ENCODE results near the gene PITPNM1. TPM values are rescaled to one million over a fixed set of nuclear protein-coding genes. Genes with fewer than 3 reads are reported as not detected.
"Not testable (repeated sequence)": the region's sequence is repeated elsewhere in the genome, so short reads cannot be mapped to it uniquely, and the experiment has no call there.

Gene PITPNM1
- total RNA-seq, 1 donor from 2014 or later: 34.0 TPM

DNA sequence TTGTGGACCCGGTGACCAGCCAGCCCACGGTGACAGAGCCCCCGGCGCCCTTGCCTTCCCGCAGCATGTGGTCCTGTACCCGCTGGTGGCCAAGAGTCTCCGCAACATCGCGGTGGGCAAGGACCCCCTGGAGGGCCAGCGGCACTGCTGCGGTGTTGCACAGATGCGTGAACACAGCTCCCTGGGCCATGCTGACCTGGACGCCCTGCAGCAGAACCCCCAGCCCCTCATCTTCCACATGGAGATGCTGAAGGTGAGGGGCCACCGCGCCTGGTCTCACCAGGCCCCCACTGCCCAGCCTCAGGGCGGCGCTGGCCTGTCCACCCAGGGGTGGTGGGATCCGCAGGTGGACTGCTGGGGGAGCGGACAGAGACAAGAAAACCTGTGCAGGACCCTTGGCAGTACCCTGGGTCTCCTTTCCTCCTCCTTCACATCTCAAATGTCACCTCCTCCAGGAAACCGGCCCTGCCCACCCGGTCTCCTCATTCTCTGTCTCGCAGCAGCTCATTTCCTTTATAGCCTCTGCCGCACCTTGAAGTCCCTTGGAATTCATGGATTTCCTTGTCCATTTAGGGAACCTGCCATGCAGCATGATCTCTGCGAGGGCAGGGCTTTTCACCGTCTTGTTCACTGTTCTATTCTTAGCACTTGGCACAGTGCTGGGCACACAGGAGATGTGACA, 15.8 kb downstream of the PITPNM1 start:
- DNase-seq: no peak

- no peak for DNase-seq
These were observed 18.5 kb downstream of the PITPNM1 start for GRCh38 chr11:67486481-67487195.

DNA sequence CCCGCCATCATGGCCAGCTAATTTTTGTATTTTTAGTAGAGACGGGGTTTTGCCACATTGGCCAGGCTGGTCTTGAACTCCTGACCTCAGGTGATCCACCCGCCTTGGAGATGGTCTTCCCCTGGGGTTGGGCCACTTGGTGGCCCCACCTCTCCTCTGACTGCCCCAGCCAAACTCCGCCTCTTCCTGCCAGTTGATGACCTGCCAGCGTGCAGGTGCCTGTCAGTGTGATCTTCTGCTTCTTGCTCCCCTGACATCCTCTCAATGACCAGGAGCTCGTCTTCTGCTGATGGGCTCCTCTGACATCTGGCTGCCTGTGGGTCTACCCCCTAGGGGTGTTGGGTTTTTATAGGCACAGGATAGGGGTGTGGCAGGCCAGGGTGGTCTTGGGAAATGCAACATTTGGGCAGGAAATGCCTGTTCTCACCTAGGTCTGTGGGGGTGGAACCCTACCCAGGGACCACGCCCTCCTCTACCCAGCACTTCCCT, 19.2 kb downstream of the PITPNM1 start:
- not testable (repeated sequence) for DNase-seq

DNA sequence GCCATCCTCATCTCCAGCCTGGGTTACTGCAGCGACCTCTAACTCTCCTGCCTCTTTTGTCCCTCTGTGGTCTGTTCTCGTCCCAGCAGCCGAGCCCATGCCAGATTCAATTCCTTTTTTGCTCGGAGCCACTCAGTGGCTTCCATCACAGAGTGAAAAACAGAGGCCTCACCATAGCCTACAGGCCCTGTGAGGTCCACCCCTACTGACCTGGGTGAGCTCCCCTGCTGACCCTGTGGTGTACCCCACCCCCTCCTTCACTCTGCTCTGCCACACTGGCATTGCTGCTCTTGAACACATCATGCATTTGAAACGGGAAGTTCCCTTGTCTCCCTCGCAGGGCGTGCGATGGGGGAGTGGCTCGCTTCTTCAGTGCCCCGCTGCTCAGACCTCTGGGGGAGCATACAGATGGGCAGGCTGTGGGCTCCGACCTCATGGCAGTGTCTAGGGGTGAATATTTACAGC, 20.3 kb downstream of the PITPNM1 start:
- DNase-seq: no peak

- no peak for DNase-seq
These were observed 21.1 kb downstream of the PITPNM1 start for GRCh38 chr11:67483831-67484665.

DNA sequence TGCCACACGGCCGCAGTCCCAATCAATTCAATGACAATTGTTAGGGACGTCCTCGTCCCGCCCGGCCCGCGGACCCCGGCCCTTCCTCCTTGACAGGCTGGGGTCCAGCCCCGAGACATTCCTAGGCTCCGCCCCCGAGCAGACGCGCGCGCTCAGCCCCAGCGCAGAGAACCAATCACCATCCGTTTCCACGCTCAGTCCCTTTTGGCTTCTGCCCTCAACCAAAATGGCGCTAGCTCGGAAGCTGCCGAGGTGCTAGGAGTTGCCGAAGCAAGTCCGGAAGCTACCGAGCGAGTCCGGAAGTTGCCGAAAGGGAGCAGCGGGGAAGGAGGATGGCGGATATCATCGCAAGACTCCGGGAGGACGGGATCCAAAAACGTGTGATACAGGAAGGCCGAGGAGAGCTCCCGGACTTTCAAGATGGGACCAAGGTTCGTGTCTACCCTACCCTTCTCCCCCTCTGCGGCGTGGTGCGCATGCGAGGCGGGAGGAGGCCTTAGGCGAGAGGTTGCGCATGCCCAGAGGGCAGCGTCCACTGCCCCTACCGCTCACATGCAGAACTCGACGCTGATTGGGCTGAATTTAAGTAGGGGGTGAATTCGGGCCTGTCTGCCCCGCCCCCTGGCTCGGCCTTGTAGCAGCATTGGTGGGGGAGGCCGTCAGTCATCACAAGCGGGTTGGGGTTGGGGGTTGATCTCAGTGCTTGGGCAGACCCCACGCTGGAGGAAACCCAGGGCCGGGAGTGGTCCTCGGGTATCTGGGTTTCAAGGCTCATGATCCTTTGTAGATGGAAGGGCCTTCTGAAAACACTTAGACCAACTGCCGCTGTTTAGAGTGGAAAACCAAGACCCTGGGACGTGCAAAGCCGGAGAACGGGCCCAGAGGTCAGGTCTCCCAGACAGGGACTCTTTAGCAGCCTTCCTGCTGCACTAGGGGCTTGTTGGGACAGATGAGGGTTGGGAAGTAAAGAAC, 22.1 kb downstream of the PITPNM1 start, which contains the start of gene AIP:
TSS of gene AIP (plus strand) at position 200 of the 972 bp plus-strand sequence. CDS start at position 333, 133 bp downstream.
- peak; percentile 96 for DNase-seq

GRCh38 chr11:67482275-67482826, 22.8 kb downstream of the PITPNM1 start:
- no peak for DNase-seq

- not testable (repeated sequence) for DNase-seq
These were observed 27.7 kb downstream of the PITPNM1 start for GRCh38 chr11:67477344-67478050.

GRCh38 chr11:67476692-67477091, 28.5 kb downstream of the PITPNM1 start:
- not testable (repeated sequence) for DNase-seq

DNA sequence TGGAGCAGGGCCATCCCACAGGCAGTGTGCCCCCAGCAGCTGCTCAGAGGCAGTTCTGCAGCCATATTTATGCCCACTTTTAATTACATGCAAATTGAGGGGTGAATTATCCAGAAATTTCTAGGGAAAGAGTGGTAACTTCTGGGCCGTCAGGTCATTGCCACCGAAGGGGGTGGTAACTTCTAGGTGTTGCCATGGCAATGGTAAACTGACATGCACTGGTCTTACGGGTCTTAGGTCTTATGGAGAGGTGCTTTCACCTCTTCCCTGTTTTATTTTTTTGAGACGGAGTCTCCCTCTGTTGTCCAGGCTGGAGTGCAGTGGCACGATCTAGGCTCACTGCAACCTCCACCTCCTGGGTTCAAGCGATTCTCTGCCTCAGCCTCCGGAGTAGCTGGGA, 32.3 kb downstream of the PITPNM1 start:
- DNase-seq: no peak

- no peak for DNase-seq
These were observed 34.7 kb downstream of the PITPNM1 start for GRCh38 chr11:67470337-67471002.

GRCh38 chr11:67469508-67469811, 35.7 kb downstream of the PITPNM1 start:
- no peak for DNase-seq

DNA sequence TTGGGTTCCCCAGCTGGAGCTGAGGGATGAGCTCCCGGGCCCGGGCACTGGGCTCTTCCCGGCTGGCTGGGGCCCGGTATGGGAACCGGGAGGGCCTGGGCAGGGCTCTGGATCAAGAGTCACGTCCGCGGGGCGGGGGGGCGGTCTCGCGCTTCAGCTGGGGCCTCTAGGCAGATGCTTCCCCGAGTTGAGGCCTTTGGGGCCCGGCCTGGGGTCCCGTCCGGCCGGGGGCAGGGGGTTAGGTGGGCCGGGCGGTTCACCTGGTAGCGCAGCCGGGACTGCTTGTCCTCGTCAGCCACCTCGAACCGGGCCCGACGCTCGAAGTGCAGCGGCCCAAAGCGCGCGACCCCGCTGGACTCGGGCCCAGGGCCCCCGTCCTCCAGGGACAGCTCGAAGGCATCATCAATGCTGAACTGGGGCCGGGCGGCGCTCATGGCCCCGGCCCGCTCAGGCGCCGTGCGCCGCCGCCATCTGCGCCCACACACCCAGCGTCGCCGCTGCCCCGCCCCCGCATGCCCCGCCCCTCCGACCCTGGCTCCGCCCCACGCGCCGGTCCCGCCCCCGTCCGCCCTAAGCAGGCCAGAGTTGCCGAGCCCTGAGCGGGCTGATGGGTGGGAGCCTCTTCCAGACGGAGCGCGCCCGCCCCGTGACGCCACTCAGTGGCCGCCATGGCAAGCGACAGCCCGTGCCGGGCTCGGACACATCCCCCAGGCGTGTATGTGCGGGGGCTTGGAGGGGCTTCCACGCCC, 36.2 kb downstream of the PITPNM1 start, which contains the start of gene TMEM134:
TSS of gene TMEM134 (minus strand) at position 493 of the 749 bp plus-strand sequence. CDS start at position 434, 59 bp downstream.
- peak; percentile 94 for DNase-seq

DNA sequence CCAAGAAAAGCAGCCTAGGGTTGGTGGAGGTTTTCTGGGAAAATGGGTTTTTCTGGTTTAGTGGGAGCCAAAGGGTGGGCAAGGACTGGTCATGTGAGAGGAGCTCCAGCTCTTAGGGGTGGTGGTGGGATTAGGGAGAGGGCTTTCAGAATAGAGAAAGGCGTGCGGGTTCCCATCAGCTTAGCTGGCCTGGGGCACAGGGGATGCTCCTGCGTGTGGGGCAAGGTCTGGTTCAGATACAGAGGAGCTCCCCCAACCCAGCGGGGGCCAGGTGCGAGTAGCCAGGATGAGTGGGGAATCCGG, 36.8 kb downstream of the PITPNM1 start:
- DNase-seq: no peak

DNA sequence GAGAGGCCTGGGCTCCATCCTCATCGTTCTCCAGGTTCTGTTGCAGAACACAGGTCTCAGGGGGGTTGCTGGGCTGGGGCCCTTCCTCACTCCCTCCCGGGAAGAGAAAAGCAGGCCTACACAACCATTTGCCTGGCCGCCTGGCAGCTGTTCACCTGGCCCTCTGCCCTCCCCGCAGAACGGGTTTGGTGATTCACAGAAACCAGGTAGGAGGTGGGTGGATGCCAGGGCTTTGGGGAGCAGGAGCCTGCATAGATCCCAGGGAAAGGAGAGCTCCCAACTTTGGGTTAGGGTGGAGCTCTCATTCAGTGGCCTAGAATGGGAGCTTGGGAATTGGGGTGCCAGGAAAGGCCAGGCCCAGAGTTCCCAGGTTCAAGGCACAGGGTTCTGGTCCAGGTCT, 37.1 kb downstream of the PITPNM1 start:
- DNase-seq: no peak

DNA sequence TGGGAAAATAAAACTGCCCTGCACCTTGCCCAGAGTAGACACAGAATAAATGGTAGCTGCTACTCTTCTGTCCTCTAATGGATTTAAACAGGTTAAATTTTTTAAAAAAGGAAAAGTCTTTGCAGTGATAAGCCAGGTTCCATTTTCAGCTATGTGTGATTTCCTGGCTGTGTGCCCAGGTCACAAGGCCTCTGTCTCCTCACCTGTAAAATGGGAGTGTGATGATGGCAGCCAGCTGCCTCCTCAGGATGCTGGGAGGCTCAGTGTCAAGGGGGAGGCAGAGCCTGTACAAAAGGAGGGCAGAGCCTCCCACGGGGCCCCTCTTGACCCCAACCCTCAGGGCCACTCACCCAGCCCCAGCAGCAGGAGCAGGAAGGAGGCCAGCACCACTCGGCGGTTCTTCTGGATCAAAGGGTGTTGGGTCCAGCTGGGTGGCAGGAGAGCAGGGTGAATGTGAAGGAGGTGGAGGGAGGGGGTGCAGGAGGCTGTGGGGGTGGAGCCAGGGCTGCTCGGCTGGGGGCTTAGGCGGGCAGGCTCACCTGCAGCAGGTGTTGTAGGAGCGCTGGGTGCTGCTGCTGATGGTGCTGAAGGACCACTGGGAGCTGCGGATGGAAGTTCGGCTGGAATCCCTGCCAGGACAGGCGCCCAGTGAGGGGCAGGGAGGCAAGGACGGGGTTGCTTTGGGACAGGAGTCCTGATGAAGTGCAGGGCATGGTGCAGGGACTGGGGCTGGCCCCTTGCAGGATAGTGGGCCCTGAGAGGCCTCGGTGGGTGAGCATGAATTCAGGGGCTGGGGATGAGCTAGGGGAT, 38.0 kb downstream of the PITPNM1 start:
- DNase-seq: no peak

GRCh38 chr11:67466367-67466766, 38.8 kb downstream of the PITPNM1 start:
- no peak for DNase-seq

- DNase-seq: not testable (repeated sequence)
These were observed 39.6 kb downstream of the PITPNM1 start for GRCh38 chr11:67465530-67465929.

DNA sequence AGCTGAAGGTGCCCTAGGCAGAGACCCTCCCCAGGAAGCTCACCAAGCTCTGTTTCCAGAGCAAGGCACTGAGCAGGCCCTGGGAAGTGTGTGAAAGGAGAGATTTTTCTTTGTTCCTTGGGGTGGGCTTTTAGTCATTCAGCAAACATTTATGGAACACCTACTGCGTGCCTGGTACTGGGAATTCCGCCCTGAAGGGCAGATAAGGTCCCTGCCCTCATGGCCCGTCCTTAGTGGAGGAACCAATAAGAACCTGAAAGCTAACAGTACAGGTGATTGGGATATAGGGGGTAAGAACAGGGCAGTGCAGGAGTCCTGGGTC, 40.0 kb downstream of the PITPNM1 start:
- DNase-seq: no peak
